Activated CD4-positive, alpha-beta T cell treated with anti-CD3 and anti-CD28 coated beads for 1 hour (primary cell): ENCODE measurements around the gene RTN4RL1.
A peak's percentile ranks its signal among the peaks of the same experiment; 100 is the strongest.

Experiments
- DNase-seq: peaks from one replicate; pipeline ENCODE4 v3.0.0-alpha.2; 2020

Gene RTN4RL1, protein sequence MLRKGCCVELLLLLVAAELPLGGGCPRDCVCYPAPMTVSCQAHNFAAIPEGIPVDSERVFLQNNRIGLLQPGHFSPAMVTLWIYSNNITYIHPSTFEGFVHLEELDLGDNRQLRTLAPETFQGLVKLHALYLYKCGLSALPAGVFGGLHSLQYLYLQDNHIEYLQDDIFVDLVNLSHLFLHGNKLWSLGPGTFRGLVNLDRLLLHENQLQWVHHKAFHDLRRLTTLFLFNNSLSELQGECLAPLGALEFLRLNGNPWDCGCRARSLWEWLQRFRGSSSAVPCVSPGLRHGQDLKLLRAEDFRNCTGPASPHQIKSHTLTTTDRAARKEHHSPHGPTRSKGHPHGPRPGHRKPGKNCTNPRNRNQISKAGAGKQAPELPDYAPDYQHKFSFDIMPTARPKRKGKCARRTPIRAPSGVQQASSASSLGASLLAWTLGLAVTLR

DNA sequence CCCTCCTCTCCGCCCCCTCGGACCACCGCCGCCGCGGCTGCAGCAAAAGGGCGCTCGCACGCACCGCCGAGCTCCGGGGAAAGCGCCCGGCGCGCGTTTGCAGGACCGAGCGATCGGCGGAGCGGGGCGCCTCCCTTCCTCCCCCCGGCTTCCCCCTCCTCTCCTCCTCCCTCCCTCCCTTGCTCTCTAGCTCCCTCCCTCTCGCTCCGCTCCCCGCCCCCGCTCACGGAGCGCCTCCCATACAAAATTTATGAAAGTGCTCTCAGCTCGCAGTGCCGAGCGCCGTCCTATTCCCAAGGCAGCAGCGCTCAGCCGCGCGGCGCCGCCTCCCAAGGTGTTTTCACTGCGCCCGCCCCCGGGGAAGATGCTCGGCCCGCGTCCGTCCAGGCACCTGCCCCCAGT, at the start of gene RTN4RL1:
Gene RTN4RL1, minus strand, starts transcription at position 115 of the 402 bp plus-strand sequence. CDS start 469 bp downstream, outside the sequence.
- peak; percentile 61 for DNase-seq

DNA sequence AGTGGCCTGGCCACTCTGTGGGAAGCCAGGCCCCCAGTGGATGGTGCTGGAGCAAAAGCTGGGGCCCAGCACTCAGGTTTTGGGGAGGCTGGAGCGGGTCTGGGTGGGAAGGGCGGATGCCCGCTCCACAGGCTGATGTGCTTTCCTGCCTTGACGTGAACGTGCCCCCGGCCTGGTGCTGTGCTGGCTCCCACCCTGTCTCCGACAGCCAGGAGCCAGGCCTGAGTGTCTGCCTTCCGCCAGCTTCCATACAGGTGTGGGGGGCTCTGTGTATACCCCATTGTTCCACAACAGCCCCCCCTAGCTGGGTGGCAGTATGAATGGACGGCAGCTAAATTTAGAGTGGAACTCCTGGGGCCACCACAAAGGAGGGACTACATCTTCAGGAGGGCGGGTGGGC, 49.8 kb upstream of the RTN4RL1 start:
- DNase-seq: no peak

DNA sequence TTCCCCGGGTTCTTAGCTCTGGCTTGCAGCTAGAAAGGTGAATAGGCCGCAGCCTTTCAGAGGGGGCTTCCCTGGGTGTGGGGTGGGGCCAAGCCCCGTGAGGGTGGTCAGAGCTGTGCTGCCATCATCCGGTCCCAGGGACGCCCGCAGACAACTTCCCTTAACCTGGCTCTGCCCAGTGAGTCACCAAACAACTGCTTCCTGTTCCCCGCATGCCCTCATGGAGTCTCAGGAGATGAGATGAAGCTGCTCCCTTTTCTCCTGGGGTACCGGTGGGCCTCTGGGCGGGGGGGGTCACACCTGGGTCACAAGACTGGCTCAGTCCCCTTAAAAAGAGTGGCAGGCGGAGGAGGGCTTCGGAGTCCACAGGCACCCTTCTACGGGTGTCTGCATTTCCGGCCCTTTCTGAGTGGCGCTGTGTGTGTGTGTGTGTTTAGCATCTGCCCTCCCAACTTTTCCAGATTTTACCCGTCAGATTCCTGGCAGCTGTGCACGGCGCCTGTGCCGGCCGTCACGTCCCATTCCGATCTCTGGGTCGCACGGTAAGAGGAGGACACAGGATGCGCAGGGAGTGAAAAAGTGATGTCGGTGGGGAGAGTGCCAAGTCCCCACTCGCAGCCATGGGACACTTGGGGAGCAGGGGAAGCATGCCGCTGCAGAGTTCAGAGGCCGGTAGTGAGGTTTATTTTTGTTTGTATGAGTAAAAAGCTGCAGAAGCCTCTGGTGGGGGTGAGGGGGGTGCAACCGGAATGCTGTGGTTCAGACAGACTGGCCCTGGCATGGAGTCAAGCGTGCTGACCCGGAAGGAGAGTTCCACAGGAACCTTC, 46.5 kb upstream of the RTN4RL1 start:
- DNase-seq: no peak

DNA sequence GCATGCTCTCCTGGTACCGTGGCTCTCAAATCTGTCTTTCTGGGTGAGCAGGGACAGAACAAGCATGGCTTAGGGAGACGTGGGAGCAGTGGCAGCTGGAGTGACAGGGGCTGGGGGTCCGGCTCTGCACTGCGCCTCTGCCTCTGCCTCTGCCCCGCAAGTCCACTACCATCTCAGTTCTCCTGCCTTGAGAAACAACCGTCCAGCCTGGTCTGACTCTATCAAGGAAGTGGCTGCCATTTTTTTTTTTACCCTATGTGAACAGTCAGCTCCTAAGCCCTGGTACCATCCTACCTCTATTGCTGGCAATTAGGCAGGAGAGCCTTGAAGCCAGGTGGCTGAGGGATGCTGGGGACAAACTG, 45.9 kb upstream of the RTN4RL1 start:
- no peak for DNase-seq

DNA sequence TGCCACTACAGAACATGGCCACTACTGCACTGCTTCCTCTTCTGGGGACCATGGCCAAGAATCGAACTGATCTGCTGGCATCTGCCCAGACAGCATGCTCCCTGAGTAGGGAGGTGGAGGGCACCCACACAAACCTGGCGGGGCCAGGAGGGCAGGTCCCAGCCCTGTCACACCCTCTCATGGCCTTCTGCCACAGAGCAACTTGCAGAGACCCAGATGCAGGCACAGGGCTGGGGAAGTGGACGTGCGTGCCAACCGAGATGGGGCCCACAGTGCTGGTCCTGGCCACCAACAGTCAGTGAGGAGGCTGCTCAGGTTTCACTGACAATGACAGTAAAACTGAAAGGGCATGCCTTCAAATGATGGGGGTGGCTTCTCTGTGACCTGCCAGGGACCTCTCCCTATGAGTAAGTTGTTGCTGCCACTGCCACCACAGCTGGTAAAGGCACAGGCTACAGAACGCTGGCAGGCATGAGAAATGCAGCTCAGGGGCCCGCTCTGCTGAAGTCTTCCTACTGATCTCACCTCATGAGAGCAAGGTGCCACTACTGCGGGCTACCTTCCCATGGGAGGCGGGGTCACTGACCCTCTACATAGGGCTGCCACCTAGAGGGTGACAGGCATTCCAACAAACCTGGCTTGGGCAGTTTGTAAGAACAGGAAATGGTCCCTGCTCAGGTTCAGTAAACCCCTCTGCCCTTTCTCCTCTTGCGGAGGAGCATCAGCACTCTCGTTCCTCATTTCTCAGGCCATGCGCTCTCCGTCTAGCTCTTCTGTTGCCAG, 45.3 kb upstream of the RTN4RL1 start:
- DNase-seq: no peak

DNA sequence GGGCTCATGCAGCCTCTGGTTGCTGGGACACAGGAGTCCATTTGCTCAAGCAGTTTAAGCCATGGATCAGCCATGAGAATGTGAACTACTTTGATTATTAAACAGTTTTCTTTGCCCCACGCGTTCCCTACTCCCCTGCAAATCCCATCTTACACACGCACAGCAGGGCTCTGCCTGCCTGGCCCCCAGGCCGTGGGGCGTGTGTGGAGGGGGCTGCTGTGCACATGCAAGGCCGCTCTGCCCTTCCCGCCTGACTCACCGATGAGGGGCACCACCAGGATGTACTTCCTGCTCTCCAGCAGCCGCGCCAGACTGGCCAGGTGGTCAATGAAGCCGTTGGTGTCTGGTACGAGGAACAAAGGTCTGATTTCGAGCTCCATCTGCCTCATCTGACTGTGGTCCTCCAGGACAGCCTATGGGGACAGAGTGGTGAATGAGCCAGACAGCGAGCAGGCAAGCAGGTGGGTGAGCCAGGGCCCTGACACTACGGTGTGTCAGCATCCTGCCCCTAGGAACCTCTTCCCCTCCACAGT, 43.5 kb upstream of the RTN4RL1 start:
- no peak for DNase-seq

DNA sequence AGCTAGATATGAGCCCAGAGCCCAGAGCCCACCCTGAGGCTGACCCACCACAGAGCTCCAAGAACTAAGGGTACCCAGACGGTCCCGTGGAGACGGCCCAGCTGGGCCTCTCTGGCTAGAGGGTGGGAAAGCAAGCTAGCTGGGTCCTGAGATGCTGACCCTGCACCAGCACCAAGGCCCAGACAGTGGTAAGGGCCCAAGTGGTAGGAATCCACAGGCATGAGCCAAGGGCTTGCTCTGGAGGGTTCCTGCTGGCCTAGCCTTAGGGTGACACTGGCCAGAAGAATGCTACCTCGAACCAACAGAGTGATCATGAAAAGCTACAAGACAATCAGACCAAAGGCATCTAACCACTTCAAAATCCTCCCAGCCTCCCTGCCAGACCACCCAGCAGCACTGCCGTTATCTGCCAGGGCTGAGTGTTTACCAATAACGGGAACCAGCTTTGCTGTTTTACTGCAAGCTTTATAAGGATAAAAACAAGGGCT, 42.9 kb upstream of the RTN4RL1 start:
- no peak for DNase-seq

DNA sequence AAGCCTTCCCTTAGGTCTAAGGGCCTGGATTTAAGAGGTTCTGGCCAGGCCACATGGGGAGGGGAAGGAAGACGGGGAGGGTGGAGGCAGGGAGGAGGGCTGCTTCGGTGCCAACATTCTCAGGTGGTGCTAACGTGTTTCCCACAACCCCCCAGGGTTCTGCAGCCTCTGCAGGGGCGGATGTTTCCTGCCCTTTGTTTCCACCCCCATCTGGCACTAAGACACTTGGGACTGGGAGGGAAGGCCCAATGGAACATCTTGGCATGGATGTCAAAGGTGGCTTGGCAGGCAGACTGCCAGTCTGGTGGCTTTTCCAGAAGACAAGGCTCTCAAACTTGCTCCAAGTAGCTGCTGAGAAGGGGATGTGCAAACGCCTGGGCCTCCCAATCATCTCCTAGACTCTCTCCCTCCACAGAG, 42.5 kb upstream of the RTN4RL1 start:
- DNase-seq: no peak

DNA sequence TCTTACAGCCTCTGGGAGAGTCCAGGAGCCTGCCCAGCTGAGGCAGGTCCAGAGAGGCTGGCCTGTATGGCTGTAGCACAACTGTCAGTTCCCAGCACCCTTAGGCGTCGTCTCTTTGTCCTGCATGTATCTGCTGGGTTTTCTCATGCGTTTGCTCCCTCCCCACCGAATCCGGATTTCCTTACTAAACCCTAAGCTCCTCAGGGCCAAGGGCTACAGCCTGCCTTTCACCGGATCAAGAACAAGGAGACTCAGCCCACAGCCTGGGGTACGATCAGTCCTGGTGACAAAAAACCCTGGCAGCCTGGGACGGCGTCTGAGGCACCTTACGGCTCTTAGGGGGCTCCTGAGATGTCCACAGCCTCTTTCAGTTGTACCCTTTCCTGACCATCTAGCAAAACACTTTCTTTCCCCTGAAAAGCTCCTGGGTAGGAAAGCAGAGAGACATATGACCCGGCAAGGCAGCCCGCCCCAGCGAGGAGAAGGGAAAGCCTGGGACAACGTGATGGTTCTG, 42.0 kb upstream of the RTN4RL1 start:
- no peak for DNase-seq

DNA sequence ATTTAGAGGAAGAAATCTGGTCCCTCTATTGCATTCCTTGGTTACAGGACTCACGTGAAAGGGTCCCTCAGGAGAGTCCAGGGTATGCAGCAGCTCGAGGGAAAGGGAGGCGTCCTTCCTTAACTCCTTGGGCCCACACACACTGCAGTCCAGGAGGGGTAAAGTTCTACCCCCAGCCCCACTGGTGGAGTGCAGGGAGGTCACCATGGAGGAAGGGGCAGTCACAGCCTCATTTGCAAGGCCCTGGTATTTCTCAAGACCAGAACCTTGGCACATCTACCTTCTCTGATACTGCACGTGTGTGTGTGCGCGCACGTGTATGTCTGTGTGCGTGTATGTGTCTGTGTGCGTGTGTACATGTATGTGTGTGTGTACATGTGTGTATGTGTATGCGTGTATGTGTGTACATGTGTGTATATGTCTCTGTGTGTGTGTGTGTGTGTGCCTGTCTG, 40.8 kb upstream of the RTN4RL1 start:
- DNase-seq: no peak

DNA sequence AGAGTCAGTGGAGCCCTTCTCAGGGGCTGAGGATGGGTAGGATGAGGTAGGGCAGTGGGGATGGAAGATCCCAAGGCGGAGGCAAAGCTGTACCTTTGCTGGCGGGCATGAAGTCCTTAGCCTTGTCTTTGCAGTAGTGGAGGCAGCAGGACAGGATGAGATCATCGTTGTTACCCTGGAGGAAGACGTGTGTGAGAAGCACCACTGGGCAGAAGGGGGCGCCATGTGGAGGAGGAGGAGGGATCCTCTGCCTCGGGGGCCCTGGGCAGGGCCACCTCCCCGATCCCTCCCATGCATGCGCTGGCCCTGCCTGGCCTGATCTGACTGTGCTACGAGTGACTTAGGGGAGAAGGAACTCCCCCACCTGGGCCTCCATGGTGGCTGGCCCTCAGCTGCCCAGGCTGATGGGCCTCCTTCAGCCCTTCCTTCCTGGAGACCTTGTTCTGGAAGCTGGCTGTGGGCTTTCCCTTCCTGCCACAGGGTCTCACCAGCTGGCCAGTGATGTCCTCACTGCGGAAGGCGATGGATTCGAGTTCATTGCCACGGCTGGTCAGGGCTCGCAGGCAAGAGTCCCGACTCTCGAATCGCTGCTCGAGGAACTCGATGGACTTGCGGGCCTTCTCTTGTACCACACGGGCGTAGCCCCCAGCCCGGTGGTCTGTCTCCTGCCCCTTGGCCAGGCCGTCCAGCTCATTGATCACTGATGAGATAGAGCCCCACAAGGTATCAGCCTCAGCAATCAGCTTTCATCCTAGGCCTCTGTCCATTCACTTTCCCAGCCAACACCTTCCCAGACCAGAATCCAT, 40.0 kb upstream of the RTN4RL1 start:
- no peak for DNase-seq

DNA sequence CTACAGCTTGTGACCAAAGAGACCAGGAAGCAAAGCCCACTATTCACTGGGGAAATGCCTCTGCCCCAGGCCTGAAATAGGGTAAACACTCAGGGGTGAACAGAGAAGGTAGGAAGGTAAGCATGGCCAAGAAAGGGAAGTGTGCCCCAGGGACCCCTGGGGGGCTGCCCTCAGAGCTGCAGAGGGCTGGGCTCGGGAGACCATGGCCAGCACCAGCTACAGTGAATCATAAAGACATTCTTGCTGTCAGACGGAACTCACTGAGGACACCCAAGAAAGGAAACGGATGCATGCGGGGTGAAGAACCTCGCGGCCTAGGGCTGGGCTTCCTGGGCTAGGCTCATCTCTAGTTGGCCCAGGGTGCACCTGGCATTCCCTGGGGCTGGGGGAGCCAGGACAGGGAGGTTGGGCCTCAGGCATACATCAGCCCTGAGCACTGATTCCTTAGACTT, 39.4 kb upstream of the RTN4RL1 start:
- no peak for DNase-seq

DNA sequence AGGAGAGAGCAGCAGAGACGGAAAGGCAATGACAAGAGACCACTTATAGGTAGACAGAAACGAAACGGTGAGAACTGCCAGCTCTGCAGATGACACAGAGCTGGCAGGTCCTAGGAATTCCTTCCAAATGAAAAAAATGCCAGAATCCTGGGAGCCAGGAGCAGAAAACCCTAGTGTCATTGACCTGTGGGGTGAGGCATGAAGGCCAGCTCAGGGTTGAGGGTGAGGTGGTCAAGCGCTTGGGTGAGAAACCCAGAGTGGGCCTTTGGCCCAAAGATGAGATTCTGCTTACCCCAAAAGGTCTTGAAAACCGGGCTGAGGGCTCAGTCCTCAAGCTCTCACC, 39.0 kb upstream of the RTN4RL1 start:
- DNase-seq: no peak

DNA sequence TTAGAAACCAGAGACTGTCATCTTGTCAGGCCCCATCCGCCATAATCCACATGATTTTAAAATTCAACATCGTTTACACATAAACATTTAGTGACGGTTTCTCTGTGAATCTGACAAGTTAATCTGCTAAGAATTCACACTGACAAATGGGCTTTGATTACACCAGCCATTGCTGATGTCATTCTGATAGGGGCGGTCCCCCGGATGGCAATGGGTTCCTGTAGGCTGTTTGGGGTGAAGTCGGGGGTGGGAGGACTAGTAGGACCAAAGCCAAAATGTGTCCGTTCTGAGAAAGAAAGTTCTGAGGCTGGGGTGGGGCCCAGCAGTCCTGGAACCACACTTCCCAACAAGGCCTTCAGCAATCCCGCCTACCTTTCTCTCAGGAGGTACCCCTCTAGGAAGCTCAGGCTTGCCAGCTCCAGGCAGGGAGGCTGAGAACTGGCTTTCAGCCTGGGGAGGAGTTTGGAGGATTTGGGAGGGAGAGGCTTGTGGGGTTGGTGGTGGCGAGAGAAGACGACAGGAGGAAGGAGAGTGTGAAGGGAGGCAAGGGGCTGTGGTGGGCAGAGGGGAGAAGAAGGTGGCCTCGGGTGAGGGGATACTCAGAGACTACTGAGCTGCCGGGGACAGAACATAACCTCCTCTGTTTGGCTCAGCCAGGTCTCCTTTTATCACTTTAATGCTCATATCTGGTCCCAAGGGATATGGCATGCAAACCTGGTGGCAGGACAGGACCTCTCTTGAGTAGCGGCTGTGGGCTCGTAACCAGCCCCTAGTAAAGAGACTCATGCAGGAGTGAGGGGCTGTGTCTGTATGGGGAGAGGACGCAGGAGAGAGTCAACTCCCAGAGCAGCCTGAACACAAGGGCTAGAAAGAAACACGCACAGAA, 38.4 kb upstream of the RTN4RL1 start:
- DNase-seq: no peak

DNA sequence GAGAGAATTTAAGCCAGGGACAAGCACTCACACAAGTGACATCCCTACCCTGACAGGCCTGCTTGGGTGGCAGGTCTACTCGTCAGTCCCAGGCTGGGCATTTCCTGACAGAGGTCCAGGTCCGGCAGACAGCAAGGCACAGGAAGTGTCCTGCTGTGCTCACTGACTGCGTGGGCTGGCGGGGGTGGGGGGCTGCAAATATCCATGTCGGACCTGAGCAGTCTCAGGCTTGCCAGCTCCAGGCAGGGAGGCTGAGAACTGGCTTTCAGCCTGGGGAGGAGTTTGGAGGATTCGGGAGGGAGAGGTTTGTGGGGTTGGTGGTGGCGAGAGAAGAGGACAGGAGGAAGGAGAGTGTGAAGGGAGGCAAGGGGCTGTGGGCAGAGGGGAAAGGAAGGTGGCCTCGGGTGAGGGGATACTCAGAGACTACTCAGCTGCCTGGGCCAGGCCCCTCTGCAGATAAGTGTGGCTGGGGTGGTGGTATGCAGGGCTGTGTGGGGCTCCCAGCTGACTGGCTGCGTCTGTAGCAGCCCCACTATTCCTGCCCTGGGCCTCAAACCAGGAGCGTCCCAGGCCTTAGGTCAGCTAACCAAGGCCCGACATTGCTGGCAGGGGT, 37.5 kb upstream of the RTN4RL1 start:
- no peak for DNase-seq

DNA sequence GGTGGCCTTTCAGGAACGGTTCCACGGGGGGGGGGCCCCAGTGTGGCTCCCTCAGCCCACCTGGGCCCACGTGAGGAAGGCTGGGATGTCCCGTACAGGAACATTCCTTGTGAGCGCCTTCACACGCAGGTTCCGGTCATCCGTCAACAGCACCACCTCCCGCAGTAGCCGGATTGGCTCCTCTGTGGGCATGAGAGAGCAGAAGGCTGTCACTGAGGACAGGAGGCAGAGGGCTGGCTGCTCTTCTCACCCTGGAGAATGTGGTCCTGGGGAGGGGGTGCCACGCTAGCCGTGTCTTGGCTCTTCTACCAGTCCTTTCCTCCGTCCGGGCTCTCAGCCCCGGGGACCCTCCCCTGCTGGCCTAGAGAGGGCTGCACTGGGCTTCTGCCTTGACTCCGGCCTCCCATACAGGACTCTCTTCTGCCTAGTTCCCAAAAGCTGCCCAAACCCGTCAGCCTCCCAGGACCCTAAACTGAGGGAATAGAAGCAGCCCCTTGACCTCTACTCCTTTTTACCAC, 36.4 kb upstream of the RTN4RL1 start:
- no peak for DNase-seq

DNA sequence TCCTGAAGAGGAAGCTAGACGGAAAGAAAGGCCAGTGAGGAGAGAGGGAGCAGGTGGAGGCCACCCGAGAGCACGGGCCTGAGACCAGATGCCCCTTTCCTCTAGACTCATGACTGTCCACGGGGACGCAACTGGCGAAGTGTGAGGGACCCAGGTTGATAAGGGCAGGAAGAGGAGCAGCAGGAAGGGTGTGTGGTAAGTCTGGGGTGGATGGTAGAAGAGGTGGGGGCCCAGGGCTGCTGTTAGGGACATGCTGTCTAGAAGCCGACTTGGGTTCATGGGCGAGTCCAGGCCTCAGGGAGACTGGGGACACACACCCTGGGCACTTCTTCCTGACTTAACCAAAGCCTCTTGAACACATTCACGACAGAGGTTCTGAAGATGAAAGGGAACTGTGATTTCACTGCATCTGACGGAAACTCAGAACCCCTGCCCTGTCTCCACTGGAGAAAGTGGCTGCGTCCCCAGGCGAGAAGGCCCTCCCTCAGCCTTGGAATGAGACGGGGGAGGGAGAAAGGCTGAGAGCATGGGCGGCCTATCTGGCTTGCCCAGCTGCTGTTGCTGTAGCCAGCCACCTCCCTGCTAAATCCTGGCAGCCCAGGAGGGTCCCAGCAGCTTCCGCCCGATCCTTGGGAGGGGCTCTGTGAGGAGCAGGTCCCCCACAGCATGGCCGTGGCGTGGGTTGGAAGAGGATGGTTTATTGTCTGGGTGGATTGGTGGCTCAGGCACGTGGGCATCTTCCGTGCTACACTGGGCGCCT, 35.7 kb upstream of the RTN4RL1 start:
- no peak for DNase-seq

DNA sequence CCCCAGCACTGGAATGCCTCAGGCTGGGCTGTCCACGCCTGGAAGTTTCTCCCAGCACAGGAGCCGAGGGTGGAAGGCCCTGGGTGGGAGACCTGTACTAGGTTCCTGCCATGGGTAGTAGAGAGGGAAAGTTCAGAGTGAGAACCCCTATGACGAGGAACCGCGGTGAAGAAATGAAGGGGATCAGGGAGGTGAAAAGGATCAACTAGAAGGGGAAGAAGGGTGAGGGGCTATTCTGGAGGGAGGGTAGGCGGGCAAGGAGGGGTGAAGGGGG, 35.2 kb upstream of the RTN4RL1 start:
- no peak for DNase-seq
